RWPE2 (cell line): ENCODE results near the gene NUDT16L1.
"Not testable (repeated sequence)": the region's sequence is repeated elsewhere in the genome, so short reads cannot be mapped to it uniquely, and the experiment has no call there.

Experiments
- ATAC-seq: fragments of 200-7000 bp; cut with Tn5 transposase; 3 replicates; pipeline ENCODE4 v1.9.1; 2021; ENCODE audit warnings: low read depth
- DNase-seq: peaks from one replicate; pipeline ENCODE4 v3.0.0-alpha.2; 2020; ENCODE audit warnings: low spot score
- H3K27ac ChIP-seq: fragments of 450-650 bp; 2 replicates; pipeline ENCODE4 v1.5.1; 2017; ENCODE audit warnings: mild to moderate bottlenecking; ENCODE audit not compliant: poor library complexity, severe bottlenecking
- H3K27me3 ChIP-seq: fragments of 250-450 bp; sonication (Bioruptor Pico); 2 replicates; pipeline ENCODE4 v1.5.1; 2021; ENCODE audit warnings: mild to moderate bottlenecking, moderate library complexity; ENCODE audit not compliant: insufficient read depth, poor library complexity, severe bottlenecking
- H3K36me3 ChIP-seq: fragments of 250-450 bp; sonication (Bioruptor Pico); 2 replicates; pipeline ENCODE4 v1.5.1; 2020; ENCODE audit warnings: low read depth, mild to moderate bottlenecking, moderate library complexity
- H3K4me1 ChIP-seq: fragments of 250-450 bp; sonication (Bioruptor Pico); 2 replicates; pipeline ENCODE4 v1.5.1; 2021; ENCODE audit warnings: mild to moderate bottlenecking, moderate library complexity; ENCODE audit not compliant: insufficient read depth, poor library complexity, severe bottlenecking
- H3K4me3 ChIP-seq: fragments of 250-450 bp; sonication (Bioruptor Pico); 2 replicates; pipeline ENCODE4 v1.5.1; 2021; ENCODE audit warnings: mild to moderate bottlenecking, moderate library complexity; ENCODE audit not compliant: severe bottlenecking
- H3K9me3 ChIP-seq: fragments of 250-450 bp; sonication (Bioruptor Pico); 2 replicates; pipeline ENCODE4 v1.5.1; 2021; ENCODE audit warnings: mild to moderate bottlenecking, moderate library complexity; ENCODE audit not compliant: severe bottlenecking
- TF ChIP-seq, protein P1 (sequence below): fragments of 450-650 bp; IDR thresholded peaks from one replicate; pipeline ENCODE4 v1.5.1; 2017; ENCODE audit warnings: mild to moderate bottlenecking, moderate library complexity; ENCODE audit not compliant: poor library complexity, severe bottlenecking

NUDT16L1 gene

DNA sequence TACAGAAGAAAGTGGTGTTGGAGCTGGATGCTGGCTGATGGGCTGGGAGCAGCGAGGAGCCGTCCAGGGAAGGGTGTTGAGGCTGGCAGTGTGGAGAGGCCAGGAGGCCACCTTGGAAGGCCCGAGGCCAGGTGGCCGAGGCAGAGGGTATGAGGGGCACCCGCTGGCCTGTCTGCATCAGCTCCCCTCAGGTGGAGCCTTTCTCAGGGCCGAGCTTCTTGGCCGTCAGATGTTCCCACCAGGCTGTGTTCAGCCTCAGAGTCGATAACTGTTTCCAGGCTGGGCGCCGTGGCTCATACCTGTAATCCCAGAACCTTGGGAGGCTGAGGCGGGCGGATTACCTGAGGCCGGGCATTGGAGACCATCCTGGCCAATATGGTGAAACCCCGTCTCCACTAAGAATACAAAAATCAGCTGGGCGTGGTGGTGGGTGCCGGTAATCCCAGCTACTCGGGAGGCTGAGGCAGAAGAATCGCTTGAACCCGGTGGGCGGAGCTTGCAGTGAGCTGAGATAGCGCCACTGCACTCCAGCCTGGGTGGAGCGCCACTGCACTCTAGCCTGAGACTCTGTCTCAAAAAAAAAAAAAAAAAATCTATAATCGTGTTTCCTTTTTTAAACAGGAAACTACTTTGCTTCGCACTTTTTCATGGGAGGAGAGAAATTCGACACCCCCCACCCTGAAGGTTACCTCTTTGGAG, 43.5 kb upstream of the NUDT16L1 start:
- no peak overlapping the region for H3K27ac ChIP-seq
- ATAC-seq: no peak
- H3K27me3 ChIP-seq: no peaks in the 10 kb centered on the region
- H3K9me3 ChIP-seq: no peaks in the 10 kb centered on the region
- TF ChIP-seq, protein P1, sequence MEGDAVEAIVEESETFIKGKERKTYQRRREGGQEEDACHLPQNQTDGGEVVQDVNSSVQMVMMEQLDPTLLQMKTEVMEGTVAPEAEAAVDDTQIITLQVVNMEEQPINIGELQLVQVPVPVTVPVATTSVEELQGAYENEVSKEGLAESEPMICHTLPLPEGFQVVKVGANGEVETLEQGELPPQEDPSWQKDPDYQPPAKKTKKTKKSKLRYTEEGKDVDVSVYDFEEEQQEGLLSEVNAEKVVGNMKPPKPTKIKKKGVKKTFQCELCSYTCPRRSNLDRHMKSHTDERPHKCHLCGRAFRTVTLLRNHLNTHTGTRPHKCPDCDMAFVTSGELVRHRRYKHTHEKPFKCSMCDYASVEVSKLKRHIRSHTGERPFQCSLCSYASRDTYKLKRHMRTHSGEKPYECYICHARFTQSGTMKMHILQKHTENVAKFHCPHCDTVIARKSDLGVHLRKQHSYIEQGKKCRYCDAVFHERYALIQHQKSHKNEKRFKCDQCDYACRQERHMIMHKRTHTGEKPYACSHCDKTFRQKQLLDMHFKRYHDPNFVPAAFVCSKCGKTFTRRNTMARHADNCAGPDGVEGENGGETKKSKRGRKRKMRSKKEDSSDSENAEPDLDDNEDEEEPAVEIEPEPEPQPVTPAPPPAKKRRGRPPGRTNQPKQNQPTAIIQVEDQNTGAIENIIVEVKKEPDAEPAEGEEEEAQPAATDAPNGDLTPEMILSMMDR: no peak
- H3K4me3 ChIP-seq: no peak overlapping the region
- H3K4me1 ChIP-seq: no peaks in the 10 kb centered on the region
- no peak for DNase-seq
- peaks cover 35% of the 10 kb centered on the region for H3K36me3 ChIP-seq

DNA sequence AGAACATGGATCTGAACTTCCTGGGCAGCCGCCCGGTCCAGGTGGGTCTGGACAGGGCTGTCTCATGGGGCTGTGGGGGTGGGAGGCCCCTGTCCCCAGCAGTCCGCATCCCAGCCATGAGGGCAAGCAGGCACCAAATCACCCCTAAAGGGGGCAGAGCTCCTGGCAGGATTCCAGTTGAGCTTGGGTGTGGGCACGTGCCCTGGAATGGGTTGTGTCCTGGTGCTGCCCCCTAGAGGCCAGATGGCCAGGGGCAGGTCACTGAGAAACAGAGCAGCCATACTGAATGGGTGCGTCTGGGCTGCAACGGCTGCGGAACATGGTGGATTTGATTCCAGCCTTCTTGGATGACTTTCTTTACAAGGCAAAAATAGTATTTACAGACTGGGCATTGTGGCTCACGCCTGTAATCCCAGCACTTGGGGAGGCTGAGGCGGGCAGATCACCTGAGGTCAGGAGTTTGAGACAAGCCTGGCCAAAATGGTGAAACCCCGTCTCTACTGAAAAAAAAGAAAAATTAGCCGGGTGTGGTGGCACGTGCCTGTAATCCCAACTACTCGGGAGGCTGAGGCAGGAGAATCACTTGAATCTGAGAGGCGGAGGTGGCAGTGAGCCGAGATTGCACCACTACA, 42.8 kb upstream of the NUDT16L1 start:
- H3K36me3 ChIP-seq: peaks cover 35% of the 10 kb centered on the region
- H3K27me3 ChIP-seq, H3K4me3 ChIP-seq, DNase-seq, H3K4me1 ChIP-seq, H3K9me3 ChIP-seq, H3K27ac ChIP-seq: not testable (repeated sequence)
- TF ChIP-seq, protein P1: peak; percentile 81
- peak; percentile 58 for ATAC-seq

DNA sequence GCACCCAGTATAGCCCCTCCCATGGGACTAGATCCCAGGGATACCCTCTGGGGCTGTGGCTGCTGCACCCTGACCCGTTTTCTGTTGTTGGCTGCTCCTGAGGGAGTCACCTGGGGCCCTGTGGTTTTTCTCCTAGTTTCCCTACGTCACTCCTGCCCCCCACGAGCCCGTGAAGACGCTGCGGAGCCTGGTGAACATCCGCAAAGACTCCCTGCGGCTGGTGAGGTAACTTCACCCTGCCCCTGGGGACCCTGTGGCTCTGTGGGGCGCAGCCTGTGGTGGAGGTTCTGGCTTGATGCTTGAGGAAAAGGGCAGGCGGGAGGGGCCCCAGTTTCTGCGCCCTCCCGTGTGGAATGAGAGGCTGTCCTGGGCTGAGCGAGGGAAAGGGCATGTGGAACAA, 41.5 kb upstream of the NUDT16L1 start:
- ATAC-seq: no peak

DNA sequence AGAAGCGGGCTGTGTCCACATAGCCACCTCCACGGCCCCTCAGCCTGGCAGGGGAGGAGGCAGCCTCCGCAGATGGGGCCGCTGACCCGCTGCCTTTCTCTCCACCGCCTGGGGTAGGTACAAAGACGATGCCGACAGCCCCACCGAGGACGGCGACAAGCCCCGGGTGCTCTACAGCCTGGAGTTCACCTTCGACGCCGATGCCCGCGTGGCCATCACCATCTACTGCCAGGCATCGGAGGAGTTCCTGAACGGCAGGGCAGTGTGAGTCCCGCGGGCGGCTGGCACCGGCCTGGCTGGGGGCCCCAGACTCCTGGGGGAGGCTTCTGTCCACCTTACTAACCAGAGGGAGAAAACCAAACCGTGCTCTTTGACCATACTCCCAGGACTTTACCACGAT, 40.8 kb upstream of the NUDT16L1 start:
- ATAC-seq: no peak

More for the DNA sequence above, 41.5 kb upstream of the NUDT16L1 start:
- no peaks in the 10 kb centered on the region for H3K4me1 ChIP-seq
- no peaks in the 10 kb centered on the region for H3K27me3 ChIP-seq
- peaks cover 47% of the 10 kb centered on the region for H3K36me3 ChIP-seq
- TF ChIP-seq, protein P1: no peak
- no peaks in the 10 kb centered on the region for H3K9me3 ChIP-seq
- DNase-seq: no peak
- no peak overlapping the region for H3K27ac ChIP-seq
- no peak overlapping the region for H3K4me3 ChIP-seq

More for the DNA sequence above, 40.8 kb upstream of the NUDT16L1 start:
- DNase-seq: no peak
- Histone ChIP-seq H3K9me3 (no peaks in the 10 kb centered on the region), H3K4me3 (no peak overlapping the region), H3K4me1 (no peaks in the 10 kb centered on the region), H3K27me3 (no peaks in the 10 kb centered on the region), H3K27ac (no peak overlapping the region), H3K36me3 (peaks cover 52% of the 10 kb centered on the region)
- TF ChIP-seq, protein P1: no peak
